ENCODE results near the gene PP2D1.
"Not testable (repeated sequence)": the region's sequence is repeated elsewhere in the genome, so short reads cannot be mapped to it uniquely, and the experiment has no call there.

Gene PP2D1

DNA sequence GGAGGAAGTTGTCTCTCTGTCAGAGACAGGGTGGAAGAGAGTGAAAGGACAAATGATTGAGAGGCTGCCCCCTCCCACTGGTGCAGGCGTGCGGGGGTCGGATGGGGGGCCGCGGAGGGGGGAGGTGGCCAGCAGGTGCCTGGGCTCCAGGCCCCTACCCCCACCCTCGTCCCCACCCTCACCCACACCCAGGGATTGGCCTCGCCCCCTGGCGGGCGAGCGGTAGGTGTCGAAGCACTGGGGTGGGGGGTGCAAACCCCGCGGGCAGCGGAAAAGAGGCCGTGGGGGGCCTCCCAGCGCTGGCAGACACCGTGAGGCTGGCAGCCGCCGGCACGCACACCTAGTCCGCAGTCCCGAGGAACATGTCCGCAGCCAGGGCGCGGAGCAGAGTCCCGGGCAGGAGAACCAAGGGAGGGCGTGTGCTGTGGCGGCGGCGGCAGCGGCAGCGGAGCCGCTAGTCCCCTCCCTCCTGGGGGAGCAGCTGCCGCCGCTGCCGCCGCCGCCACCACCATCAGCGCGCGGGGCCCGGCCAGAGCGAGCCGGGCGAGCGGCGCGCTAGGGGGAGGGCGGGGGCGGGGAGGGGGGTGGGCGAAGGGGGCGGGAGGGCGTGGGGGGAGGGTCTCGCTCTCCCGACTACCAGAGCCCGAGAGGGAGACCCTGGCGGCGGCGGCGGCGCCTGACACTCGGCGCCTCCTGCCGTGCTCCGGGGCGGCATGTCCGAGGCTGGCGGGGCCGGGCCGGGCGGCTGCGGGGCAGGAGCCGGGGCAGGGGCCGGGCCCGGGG lies 27.9 kb upstream of the PP2D1 start, which contains the start of gene KAT2B:
KAT2B (plus strand) TSS at position 682 of the 783 bp plus-strand sequence; CDS start at position 714, 32 bp downstream.
- DNase-seq, result no peak

DNA sequence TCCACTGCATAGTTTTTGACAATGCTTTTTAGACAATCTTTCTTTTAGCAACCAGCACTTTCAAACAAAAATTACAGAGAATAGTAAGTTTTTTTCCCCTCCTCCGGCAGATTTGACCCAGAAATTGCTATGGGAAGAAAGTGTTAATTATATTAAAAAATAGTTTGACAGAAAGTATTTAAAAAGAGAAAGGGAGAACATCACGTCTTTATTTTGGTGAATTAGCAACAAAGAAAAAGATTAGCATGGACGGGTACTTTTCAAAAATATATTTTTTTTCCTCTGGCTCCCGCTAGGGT lies 27.4 kb upstream of the PP2D1 start:
- no peak for DNase-seq

DNA sequence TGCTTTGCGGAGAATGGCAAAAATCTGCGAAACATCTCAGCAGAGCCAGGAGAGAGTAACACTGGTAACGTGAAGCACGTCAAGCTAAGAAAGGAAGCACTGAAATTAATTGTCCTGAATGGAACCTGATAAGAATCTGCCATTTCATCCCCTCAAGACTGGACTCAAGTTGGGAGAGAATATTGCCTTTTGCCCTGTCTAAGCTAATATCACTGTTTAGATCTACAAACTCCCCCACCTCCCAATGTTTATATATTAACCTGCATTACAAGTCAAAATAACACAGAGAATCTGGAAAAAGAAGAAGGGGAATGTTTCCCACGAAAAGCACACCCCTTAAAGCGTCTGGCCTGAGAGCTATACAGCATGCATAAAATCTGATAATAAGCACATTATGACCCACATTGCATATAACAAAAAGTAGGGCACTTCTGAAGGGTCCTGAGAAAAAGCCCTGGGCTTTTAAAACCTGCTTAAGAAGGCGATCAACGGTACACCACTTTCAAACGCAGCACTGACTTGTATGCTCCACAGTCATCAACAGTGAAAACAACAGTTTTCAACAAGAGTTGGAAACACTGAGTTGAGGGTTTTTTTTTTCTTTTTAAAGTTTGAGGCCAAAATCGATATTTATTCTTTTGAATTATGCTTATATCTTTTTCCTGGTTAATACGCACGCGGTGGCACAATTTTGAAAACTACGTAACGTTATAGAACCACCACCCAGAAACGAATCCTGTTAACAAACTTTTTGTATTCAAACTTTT lies 26.8 kb upstream of the PP2D1 start:
- no peak for DNase-seq

DNA sequence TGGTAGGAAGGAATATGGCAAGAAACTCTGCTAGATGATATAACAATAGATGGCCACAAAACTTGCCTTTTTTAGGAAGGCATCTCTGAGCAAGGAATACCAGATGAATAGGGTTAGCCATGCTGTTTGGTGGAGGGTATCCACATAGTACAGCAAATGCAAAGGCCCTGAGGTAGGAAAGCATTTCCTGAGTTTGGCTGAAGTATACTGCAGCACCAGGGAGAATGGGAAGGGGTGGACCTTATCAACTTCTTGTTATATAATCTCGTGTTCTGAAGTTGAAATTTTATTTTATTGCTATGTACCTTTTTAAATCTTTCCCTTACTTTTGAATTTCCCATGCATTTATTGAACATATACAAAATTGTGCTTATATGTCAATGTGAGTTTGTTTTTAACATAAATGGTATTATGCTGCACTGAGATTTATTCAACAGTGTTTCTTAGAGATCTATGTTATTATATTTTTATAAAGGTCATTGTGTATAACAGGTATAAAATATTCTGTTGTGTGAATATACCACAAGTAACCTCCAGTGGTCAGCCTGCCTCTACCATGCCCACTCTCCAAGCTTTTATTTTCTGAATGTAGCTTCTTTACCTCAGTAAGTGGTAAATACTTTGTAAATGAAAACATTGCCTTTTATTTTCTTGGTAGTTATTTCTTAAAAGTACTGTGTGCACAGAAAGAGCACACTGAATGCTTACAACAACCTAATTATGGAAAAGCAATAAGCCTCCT lies 25.4 kb upstream of the PP2D1 start:
- no peak for DNase-seq

DNA sequence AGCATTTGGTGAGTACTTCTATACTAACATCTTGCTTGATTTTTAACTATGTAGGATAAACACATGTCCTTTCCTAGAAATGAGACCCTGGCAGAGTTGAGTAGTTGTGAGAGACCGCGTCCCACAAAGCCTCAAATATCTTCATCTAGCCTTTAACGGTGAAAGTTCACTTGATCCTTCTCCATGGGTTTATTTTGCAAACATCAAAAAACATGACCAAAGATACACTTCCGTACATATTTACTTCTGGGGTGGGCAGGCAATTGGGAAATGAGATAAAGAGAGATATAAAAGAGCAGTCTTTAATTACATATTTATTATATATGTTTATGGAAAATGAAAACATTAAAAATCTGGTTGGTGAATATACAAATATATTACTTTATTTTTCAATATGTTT lies 23.0 kb upstream of the PP2D1 start:
- DNase-seq, result no peak

DNA sequence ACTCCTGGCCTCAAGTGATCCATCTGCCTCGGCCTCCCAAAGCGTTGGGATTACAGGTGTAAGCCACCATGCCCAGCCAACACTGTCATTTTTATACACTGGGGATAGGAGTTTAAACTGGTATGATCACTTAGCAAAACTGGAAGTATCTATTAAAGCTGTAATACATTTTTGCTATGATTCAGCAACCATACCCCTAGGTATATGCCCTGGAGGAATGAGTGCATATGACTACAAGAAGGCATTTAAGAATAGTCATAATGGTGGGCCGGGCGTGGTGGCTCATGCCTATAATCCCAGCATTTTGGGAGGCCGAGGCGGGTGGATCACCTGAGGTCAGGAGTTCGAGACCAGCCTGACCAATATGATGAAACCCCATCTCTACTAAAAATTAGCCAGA lies 19.9 kb upstream of the PP2D1 start:
- DNase-seq, result not testable (repeated sequence)

DNA sequence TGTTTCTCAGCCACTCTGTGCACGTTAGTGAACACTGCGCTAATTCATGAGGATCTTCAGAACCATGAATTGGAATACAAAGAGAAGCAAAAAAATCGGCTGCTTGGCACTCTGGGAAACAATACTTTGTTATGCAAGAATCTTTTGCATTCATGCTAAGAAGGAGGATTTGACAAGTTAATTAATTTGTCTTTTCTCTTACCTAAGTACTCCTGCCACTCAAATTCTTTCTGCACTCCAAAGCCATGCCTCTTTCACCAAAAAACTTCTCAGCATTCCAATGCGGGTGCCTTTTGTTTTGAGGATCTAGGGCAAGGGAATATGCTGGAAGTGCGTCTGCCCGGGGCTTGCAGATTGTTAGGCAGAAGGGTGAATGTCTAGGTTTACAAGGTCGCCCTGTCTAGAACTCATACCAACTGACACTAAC lies 16.9 kb upstream of the PP2D1 start:
- DNase-seq, result no peak

DNA sequence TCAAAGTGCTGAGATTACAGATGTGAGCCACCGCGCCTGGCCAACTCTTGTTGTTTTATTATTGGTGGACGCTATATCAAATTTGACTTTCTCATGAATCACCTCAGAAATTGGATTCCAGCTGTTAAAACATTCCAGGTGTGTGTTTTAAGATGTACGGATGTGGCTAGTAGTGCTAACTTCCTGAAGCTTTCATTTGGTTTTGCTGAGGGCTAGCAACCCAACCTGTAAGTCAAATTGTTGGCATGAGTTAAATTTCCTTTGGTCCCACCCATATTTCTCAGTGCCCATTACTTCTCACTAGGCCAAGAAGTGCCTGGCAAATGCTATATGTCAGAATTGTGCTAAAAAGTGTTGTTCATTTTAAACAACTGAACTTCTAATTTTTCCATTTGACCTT lies 15.1 kb upstream of the PP2D1 start:
- DNase-seq, result no peak

DNA sequence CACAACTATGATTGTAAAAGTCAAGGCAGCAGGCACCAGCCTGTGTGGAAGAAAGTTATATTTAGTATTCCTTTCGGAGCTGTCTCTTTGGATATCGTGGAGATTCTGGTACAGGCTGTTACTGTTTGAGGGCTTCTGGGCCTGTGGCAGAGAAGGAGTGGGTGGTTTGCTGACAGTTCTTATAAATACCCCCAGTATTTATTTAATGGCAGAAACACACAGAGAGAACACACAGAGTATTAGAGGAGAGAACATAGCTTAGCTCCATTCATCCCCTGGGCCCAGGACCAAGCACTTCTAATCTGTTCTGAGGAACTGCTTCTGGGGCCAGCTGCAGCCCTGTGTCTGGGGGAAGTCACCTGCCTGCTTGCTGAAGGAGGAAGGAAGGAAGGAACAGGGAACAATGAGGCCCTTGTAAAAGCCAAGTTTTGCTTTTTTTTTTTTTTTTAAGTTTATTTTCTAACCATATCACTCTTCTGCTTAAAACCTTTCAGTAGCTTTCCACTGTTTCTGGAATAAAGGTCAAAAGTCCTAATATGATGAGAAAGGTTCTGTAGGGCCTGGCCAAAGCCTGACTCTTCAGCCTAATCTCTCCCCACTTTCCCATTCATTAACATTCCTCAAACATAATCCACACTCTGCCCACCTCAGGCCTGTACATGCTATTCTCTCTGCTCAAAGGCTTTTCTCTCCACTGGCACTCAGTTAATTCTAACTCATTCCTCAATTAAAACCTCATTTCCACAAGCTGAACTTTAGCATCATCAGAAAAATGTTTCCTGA lies 11.8 kb upstream of the PP2D1 start:
- DNase-seq, result no peak

DNA sequence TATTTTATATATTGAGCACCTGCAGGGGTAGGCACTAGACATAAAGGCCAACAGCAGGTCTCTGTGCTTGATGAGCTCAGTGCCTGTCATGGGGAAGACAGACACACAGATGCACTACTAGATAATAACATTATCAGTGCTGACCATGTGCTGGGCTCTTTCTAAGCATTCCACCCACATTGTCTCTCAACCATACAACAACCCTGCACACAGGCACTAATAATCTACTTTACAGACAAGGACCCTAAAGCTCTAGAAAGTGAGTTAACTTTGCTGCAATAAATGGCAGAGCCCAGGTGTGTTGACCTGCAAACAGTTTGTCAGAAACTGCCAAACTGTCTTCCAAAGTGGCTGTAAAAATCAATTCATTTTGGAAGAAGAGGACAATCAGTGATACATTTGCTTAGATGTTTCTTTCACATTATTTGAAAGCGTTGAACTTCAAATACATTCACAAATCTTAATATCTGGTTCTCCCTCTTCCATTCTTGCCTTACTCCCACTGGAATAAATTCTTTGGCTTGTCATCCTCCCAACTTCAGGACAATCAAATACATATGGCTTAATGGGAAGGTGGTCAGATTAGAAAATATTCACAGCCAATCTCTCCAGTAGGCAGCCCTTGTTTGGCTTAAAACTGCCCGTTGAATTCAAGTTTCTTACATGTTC lies 11.0 kb upstream of the PP2D1 start:
- DNase-seq, result no peak

DNA sequence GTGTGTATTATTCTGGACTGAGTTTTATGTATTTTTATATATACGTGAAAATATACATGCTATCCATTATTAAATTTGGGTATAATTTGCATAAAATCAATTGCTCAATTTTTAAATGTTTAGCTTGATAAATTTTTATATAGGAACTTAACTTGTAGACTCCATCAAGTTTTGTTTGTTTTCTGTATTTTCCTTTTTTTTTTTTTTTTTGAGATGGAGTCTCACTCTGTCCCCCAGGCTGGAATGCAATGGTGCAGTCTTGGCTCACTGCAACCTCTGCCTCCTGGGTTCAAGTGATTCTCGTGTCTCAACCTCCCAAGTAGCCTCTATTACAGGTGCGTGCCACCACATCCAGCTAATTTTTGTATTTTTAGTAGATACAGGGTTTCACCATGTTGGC lies 4.0 kb upstream of the PP2D1 start:
- DNase-seq, result not testable (repeated sequence)

DNA sequence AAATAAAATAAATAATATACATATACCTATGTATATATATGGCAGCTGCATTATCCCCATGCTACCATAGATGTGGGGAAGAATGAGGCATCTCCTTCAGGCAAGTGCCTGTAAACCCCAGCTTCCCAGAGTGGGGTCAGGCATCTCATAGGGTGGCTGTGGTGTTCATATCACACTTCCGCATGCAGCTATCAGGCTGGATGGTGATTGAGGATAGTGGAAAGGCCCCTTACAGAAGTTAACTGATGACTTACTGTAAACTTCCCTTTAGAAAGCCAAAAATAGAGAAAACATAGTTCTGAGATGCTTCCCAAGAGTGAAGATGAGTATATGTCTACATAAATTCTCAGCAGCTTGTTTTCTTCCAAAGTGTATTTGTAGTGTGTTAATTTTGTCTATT lies 3.5 kb upstream of the PP2D1 start:
- DNase-seq, result no peak

DNA sequence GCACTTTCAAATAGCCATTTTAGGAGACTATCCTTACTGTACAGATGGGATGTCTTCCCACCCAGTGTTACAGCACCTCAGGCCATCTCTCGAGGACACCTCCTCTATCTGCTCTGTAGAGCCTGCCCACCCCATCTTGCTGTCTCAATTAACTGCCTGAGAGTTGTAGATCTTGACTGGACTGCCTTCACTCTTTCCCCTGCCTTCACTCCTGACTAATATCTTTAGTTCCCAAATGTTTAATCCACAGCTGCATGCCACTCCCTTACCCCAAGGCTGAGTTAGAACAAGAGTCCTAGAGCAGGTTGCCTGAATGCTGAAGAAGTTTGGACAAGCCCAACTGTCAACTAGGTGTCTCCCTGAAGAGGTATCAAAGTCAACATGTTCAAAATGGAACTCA lies 1.3 kb upstream of the PP2D1 start:
- DNase-seq, result no peak

DNA sequence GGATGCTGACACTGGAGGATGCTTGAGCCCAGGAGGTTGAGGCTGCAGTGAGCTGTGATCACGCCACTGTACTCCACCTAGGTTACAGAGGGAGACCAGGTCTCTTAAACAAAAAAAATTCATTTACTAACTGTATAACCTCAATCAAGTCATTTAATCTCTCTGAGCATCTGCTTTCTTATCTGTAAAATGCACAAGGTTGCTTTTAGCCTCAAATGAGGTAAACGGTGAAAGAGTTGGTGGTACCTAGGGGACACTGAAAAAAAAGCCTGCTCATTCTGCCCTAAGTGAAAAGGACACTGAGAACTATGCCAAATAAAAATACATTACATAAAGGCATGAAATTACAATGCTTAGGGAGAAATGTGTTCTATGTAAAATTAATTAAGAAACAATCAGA lies 3.4 kb downstream of the PP2D1 start:
- DNase-seq, result no peak

DNA sequence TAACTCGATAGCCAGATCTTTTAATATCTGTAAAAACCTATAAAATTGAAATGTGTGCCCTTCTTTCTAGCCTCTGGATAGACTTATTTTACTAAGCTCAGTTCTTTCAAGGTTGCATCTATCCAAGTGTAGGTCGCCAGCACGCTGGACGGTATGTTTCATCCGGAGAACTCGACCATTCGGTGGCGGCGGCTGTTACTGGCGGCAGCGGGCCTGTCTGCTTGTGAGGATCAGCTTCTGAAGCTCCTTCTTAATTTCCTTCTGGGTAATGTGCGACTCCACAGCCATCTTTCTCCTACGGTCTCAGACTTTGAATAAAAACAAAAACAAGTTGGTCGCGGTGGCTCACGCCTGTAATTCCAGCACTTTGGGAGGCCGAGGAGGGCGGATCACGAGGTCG lies 4.1 kb downstream of the PP2D1 start:
- DNase-seq, result no peak

DNA sequence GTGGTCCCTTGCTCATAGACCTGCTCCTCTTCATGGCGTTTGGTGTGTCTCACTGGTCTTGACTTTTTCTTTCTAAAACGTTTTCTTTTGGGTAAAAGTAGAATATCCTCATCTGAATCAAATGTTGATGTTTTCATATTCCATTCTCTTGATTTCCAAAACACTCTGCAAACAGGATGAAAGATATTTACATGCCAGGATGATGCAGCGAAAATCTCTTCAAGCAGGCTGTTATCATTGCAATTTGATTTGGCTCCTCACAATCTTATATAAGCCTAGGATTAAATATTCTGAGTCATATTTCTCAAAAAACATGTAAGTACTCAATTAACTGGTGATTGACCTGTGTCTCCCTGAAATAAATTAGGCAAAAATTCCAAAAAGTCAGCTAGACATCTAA lies 10.1 kb downstream of the PP2D1 start:
- DNase-seq, result no peak

DNA sequence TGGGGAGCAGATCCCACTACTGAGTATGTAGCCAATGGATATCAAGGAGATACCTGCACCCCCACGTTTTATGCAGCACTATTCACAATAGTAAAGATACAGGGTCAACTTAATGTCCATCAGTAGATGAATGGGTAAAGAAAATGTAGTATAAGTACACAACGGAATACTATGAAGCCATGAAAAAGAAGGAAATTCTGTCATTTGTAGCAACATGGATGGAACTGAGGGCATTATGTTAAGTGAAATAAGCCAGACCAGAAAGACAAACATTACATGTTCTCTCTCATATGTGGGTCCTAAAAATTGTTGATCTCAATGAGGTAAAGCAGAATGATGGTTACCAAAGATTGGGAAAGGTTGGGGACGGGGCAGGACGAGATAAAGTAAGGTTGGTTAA lies 14.6 kb downstream of the PP2D1 start:
- no peak for DNase-seq

DNA sequence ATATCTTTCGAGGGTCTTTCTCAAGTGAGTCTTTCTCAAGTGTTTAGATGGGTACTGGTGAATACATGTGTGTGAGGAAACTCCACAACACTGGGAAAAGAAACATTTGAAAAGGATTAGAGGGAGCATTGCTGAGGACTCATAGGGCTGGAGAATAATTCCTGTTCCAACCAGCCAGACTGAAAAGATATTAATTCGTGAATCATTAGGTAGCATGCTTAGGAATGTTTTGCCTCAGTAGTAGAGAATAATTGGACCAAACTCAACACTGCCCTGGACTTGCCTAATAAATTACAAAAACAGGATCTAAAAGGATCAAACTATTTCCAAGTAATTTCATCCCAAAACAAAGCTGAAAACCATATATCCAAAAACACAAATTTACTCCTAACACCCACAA lies 17.3 kb downstream of the PP2D1 start:
- no peak for DNase-seq

DNA sequence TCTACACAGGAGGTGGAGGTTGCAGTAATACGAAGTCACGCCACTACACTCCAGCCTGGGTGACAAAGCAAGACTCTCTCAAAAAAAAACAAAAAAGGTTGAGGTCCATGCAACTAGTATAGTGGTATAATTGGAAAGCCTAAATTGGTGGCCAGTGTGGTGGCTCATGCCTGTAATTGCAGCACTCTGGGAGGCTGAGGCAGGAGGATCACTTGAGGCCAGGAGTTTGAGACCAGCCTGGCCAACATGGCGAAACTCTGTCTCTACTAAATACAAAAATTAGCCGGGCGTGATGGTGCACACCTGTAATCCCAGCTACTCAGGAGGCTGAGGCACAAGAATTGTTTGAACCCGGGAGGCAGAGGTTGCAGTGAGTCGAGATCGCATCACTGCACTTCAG lies 23.2 kb downstream of the PP2D1 start:
- not testable (repeated sequence) for DNase-seq

DNA sequence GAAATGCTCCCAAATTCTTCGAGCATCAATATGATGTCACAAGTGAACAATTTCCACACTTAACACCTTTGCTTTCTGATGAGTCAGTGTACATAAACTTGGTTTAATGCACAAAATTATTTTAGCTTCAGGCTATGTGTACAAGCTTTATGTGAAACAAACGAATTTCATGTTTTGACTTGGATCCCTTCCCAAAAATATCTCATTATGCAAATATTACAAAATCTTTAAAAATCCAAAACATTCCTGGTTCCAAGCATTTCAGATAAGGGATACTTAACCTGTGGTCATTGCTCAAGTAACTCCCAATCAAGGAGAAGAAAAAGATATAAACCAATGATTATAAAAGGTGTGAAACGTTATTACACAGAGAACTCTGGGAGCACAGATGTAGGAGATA lies 40.0 kb downstream of the PP2D1 start:
- no peak for DNase-seq

DNA sequence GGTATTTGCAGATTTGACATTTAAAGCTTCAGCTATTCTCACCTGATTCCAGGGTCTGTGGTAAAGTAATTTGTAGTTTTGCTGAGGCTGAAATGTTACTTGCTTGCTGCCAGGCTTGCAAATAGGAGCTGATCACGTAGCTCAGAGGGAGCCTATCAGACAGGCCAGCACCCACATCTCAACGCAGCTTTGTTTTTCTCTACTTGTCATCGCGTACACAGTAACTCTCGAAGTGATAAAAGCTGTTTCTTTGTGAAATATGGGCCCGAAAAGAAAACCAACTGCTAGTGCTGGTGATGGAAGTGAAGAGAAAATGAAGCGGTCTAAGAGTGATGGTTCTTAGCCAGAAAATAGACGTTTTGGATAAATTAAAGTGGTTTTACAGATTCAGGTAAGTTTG lies 41.7 kb downstream of the PP2D1 start:
- DNase-seq, result no peak

DNA sequence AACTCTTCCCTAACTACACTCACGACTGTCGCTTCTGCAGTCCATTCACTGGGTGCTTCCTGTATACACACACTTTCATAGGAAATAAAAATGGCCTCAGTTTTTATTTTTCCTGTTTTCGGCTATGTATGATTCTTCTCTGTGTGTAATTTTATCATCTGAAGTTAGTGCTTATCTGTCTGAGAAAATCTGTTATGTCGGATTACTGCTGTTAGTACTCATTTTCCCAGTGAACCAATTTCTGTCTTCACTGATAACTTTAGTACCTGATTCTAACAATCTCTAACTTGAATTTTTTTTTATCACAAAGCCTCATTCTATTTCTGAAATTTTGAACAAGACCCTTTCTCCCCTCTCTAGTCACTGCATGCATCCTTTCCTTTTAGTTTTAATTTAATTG lies 44.3 kb downstream of the PP2D1 start:
- no peak for DNase-seq

DNA sequence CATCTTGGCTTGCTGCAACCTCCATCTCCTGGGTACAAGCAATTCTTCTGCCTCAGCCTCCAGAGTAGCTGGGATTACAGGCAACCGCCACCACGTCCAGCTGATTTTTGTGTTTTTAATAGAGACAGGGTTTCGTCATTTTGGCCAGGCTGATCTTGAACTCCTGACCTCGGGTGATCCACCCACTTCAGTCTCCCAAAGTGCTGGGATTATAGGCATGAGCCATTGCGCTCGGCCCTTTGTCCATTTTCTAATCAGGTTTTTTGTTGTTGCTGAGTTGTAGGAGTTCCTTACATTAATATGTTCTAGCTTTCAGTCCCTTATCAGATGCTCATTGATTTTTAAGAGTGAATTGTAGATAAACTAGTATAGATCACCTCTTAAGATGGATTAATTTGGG lies 44.9 kb downstream of the PP2D1 start:
- no peak for DNase-seq
